IMR-90 (cell line): ENCODE data around the gene USP5. TPM values are rescaled to one million over a fixed set of nuclear protein-coding genes. Genes with fewer than 3 reads are reported as not detected.

Experiments used
- ATAC-seq: fragments of 200-7000 bp; cut with Tn5 transposase; 2 replicates; pipeline ENCODE4 v1.9.1; 2020; ENCODE audit warnings: low read depth, mild to moderate bottlenecking, moderate library complexity
- BruUV-seq: library from RNA; stranded (reverse); fragments of 400-500 nt; replicated peaks from 2 replicates; lab custom pipeline; 2021; lab: Mats Ljungman, UMichigan
- CTCF ChIA-PET: fragments of 300-600 bp; formaldehyde crosslinking; extraction: SDS; loops from one replicate; lab custom pipeline; 2021; ENCODE audit warnings: antibody characterized with exemption; lab: Yijun Ruan, JAX
- POLR2A ChIA-PET: fragments of 300-600 bp; sonication (Branson Sonifier 250); formaldehyde crosslinking; loops from one replicate; lab custom pipeline; 2022; ENCODE audit warnings: antibody characterized with exemption; ENCODE audit not compliant: unreplicated experiment; lab: Charles Lee
- DNase-seq: peaks from one replicate; pipeline ENCODE4 v3.0.0; 2013
- H2AFZ ChIP-seq: replicated peaks from 2 replicates; pipeline ENCODE3; 2013; ENCODE audit warnings: low read length, mild to moderate bottlenecking; ENCODE audit not compliant: poor library complexity
- H2AK5ac ChIP-seq: 2 replicates; pipeline ENCODE4 v1.6.1; 2013; ENCODE audit warnings: low read depth, low read length, inconsistent platforms
- H2AK9ac ChIP-seq: replicated peaks from 2 replicates; pipeline ENCODE3; 2013; ENCODE audit warnings: mild to moderate bottlenecking, low read depth, low read length, moderate library complexity; ENCODE audit not compliant: poor library complexity
- H2BK120ac ChIP-seq: 2 replicates; pipeline ENCODE4 v1.6.1; 2013; ENCODE audit warnings: low read depth, low read length, inconsistent platforms
- H2BK15ac ChIP-seq: 3 replicates; pipeline ENCODE4 v1.6.1; 2013; ENCODE audit warnings: low read depth, low read length, inconsistent platforms
- H2BK20ac ChIP-seq: 2 replicates; pipeline ENCODE4 v1.6.1; 2013; ENCODE audit warnings: low read depth, mild to moderate bottlenecking, inconsistent platforms, low read length, moderate library complexity
- H2BK5ac ChIP-seq: 2 replicates; pipeline ENCODE4 v1.6.1; 2013; ENCODE audit warnings: mild to moderate bottlenecking, low read depth, low read length, inconsistent platforms; ENCODE audit not compliant: poor library complexity, severe bottlenecking
- H3K14ac ChIP-seq: replicated peaks from 2 replicates; pipeline ENCODE4 v1.6.1; 2013; ENCODE audit warnings: low read depth, low read length, inconsistent platforms
- H3K18ac ChIP-seq: 2 replicates; pipeline ENCODE4 v1.6.1; 2013; ENCODE audit warnings: low read depth, low read length, control low read depth
- H3K23ac ChIP-seq: 2 replicates; pipeline ENCODE4 v1.6.1; 2013; ENCODE audit warnings: low read depth, low read length, inconsistent platforms
- H3K27ac ChIP-seq: 2 replicates; pipeline ENCODE4 v1.5.1; 2013; ENCODE audit warnings: mild to moderate bottlenecking, control low read depth, low read length; ENCODE audit not compliant: insufficient read depth
- H3K27me3 ChIP-seq: 2 replicates; pipeline ENCODE4 v1.6.1; 2013; ENCODE audit warnings: low read length; ENCODE audit not compliant: control insufficient read depth, insufficient read depth
- H3K36me3 ChIP-seq: 2 replicates; pipeline ENCODE4 v1.6.1; 2013; ENCODE audit warnings: low read length, mixed read lengths; ENCODE audit not compliant: control insufficient read depth, insufficient read depth
- H3K4ac ChIP-seq: 2 replicates; pipeline ENCODE4 v1.6.1; 2013; ENCODE audit warnings: low read depth, low read length, inconsistent platforms
- H3K4me1 ChIP-seq: 2 replicates; pipeline ENCODE4 v1.6.1; 2013; ENCODE audit warnings: low read length, mixed read lengths; ENCODE audit not compliant: control insufficient read depth, insufficient read depth
- H3K4me2 ChIP-seq: 2 replicates; pipeline ENCODE4 v1.6.1; 2013; ENCODE audit warnings: low read depth, mild to moderate bottlenecking, control low read depth, low read length, moderate library complexity
- H3K4me3 ChIP-seq: 2 replicates; pipeline ENCODE4 v1.5.1; 2013; ENCODE audit warnings: low read depth, mild to moderate bottlenecking, control low read depth, low read length, moderate library complexity; ENCODE audit not compliant: insufficient read depth
- H3K56ac ChIP-seq: 2 replicates; pipeline ENCODE4 v1.6.1; 2013; ENCODE audit warnings: low read length, inconsistent platforms; ENCODE audit not compliant: insufficient read depth; ENCODE audit errors: extremely low read depth
- H3K79me1 ChIP-seq, 2 experiments: 2 replicates each; pipeline ENCODE4 v1.6.1; 2013; ENCODE audit warnings: low read length in 2 of 2, inconsistent platforms in 1 of 2, low read depth in 1 of 2
- H3K9ac ChIP-seq: 2 replicates; pipeline ENCODE4 v1.6.1; 2013; ENCODE audit warnings: low read depth, low read length, control low read depth
- H3K9me1 ChIP-seq: 2 replicates; pipeline ENCODE4 v1.6.1; 2013; ENCODE audit warnings: low read length, inconsistent platforms; ENCODE audit not compliant: insufficient read depth
- H3K9me3 ChIP-seq: 2 replicates; pipeline ENCODE4 v1.6.1; 2013; ENCODE audit warnings: low read length; ENCODE audit not compliant: control insufficient read depth, insufficient read depth
- H4K20me1 ChIP-seq: 2 replicates; pipeline ENCODE4 v1.6.1; 2013; ENCODE audit warnings: low read length, inconsistent platforms; ENCODE audit not compliant: insufficient read depth
- H4K5ac ChIP-seq: 2 replicates; pipeline ENCODE4 v1.6.1; 2013; ENCODE audit warnings: mild to moderate bottlenecking, low read depth, low read length, control low read depth
- H4K8ac ChIP-seq, 2 experiments: 2 replicates each; pipeline ENCODE4 v1.6.1; 2013; ENCODE audit warnings: low read depth in 2 of 2, low read length in 2 of 2, control low read depth in 1 of 2, inconsistent platforms in 1 of 2
- H4K91ac ChIP-seq: 2 replicates; pipeline ENCODE4 v1.6.1; 2013; ENCODE audit warnings: low read depth, low read length, inconsistent platforms; ENCODE audit not compliant: insufficient read depth
- BHLHE40 ChIP-seq: fragments of 150-350 bp; IDR thresholded peaks from 2 replicates; pipeline ENCODE4 v1.6.1; 2016; ENCODE audit warnings: mild to moderate bottlenecking, low read depth, low read length
- CEBPB ChIP-seq: IDR thresholded peaks from 2 replicates; pipeline ENCODE4 v1.6.1; 2012; ENCODE audit warnings: low read depth, low read length, improper control_type of control experiment
- CHD1 ChIP-seq: IDR thresholded peaks from 2 replicates; pipeline ENCODE4 v1.6.1; 2012; ENCODE audit warnings: low read depth, low read length, improper control_type of control experiment
- FOS ChIP-seq: fragments of 150-350 bp; IDR thresholded peaks from 2 replicates; pipeline ENCODE4 v1.6.1; 2016; ENCODE audit warnings: low read depth, low read length
- MAFK ChIP-seq: IDR thresholded peaks from 2 replicates; pipeline ENCODE4 v1.6.1; 2012; ENCODE audit warnings: low read depth, low read length, improper control_type of control experiment
- MAZ ChIP-seq: IDR thresholded peaks from 2 replicates; pipeline ENCODE4 v1.6.1; 2012; ENCODE audit warnings: low read depth, mild to moderate bottlenecking, low read length, improper control_type of control experiment, moderate library complexity, borderline replicate concordance
- MXI1 ChIP-seq: IDR thresholded peaks from 2 replicates; pipeline ENCODE4 v1.6.1; 2012; ENCODE audit warnings: low read depth, mild to moderate bottlenecking, low read length, moderate library complexity, borderline replicate concordance
- POLR2A ChIP-seq: IDR thresholded peaks from 2 replicates; pipeline ENCODE4 v1.6.1; 2012; ENCODE audit warnings: mild to moderate bottlenecking, low read depth, low read length
- RAD21 ChIP-seq: IDR thresholded peaks from 2 replicates; pipeline ENCODE4 v1.6.1; 2012; ENCODE audit warnings: low read length, improper control_type of control experiment
- RCOR1 ChIP-seq: IDR thresholded peaks from 2 replicates; pipeline ENCODE4 v1.6.1; 2012; ENCODE audit warnings: mild to moderate bottlenecking, low read length, improper control_type of control experiment; ENCODE audit not compliant: insufficient replicate concordance
- RFX5 ChIP-seq: IDR thresholded peaks from 2 replicates; pipeline ENCODE4 v1.8.0; 2012; ENCODE audit warnings: low read depth, mild to moderate bottlenecking, low read length, moderate library complexity
- SMC3 ChIP-seq: fragments of 150-350 bp; IDR thresholded peaks from 2 replicates; pipeline ENCODE4 v1.6.1; 2016; ENCODE audit warnings: low read depth, mild to moderate bottlenecking, antibody characterized with exemption, low read length, moderate library complexity
- WGBS, 2 experiments: methylation state at CpG; one replicate each; pipeline versions ENCODE4 v1.1.5 to v1.1.7; 2013; ENCODE audit warnings: missing lambda C conversion rate in 2 of 2; ENCODE audit not compliant: insufficient read length in 1 of 2; ENCODE audit errors: extremely low coverage in 2 of 2; 5-methylcytosine and 5-hydroxymethylcytosine counted together
- dilution Hi-C: fragments of 300-500 bp; cut with HindIII; formaldehyde crosslinking; loops from one replicate; pipeline ENCODE4 v1.14.3; 2018; ENCODE audit warnings: low sequenced_read_pairs; ENCODE audit not compliant: unreplicated experiment
- in situ Hi-C: fragments of 300-500 bp; cut with MboI; formaldehyde crosslinking; loops from 3 replicates; pipeline ENCODE4 v1.14.3; 2019; ENCODE audit warnings: low sequenced_read_pairs, inconsistent platforms, mixed read lengths
- intact Hi-C: fragments of 100-400 bp; cut with micrococcal nuclease; formaldehyde crosslinking; loops from 2 replicates; pipeline ENCODE4 v1.10.0; 2022
- polyA plus RNA-seq, 3 experiments: library from polyadenylated mRNA; depleted of rRNA; stranded (reverse); fragments of >200 nt; gene quantifications; 2 replicates each; pipeline ENCODE4 v1.2.3, GENCODE V29; 2012; ENCODE audit warnings: low replicate concordance in 1 of 3
- total RNA-seq: library from RNA; depleted of rRNA; stranded (reverse); fragments of >200 nt; gene quantifications from 2 replicates; pipeline ENCODE4 v1.2.3, GENCODE V29; 2012
- TF ChIP-seq, protein P1 (sequence below): fragments of 150-350 bp; IDR thresholded peaks from 2 replicates; pipeline ENCODE4 v1.6.1; 2016; ENCODE audit warnings: low read depth, mild to moderate bottlenecking, low read length, moderate library complexity, borderline replicate concordance
- TF ChIP-seq, protein P2 (sequence below): conservative IDR thresholded peaks from 2 replicates; pipeline ENCODE4 v1.5.1; 2012; ENCODE audit warnings: mild to moderate bottlenecking, low read depth, low read length, improper control_type of control experiment
- TF ChIP-seq, protein P3 (sequence below): fragments of 150-350 bp; IDR thresholded peaks from 2 replicates; pipeline ENCODE4 v1.6.1; 2017; ENCODE audit warnings: mild to moderate bottlenecking, antibody characterized with exemption, low read length, low read depth

USP5 gene
- total and polyA plus RNA-seq, 2 of the 4 experiments (the other 2 are of a cell fraction) = 69.7 to 125 TPM

DNA sequence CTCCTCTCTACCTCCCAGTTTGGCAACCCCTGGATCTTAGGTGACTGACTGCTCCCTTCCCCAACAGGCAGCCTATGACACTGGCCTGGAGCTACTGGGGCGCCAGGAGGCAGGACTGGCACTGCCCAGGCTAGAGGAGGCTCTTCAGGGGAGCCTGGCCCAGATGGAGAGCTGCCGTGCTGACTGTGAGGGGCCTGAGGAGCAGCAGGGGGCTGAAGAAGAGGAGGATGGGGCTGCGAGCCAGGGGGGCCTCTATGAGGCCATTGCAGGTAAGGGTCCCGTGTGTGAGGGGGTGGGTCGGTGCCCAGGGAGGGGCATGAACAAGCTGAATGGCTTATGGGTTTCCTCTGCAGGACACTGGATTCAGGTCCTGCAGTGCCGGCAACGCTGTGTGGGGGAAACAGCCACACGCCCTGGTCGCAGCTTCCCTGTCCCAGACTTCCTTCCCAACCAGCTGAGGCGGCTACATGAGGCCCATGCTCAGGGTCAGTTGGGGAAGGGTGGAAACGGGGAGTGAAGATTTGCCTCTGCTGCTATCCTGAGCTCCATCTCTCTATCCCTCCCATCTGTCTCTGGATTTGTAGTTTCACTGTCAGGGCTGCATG lies 21.6 kb upstream of the USP5 start:
- Histone ChIP-seq H3K23ac (peak overlapping the region; percentile 86; the same call in 1 of the 2 replicates), H2BK15ac (no peak overlapping the region), H3K4me3 (no peak overlapping the region), H3K4ac (peak overlapping the region; percentile 66), H4K5ac (peak overlapping the region; percentile 4; the same call in 1 of the 2 replicates), H3K18ac (no peak overlapping the region), H2BK120ac (no peak overlapping the region), H3K27ac (no peak overlapping the region), H4K20me1 (peaks cover 9% of the 10 kb centered on the region), H4K8ac (peak overlapping the region in 1 of 2 experiments; percentile 70; a peak in 2 of 4 replicates), H3K14ac (peak overlapping the region; percentile 41), H2BK20ac (no peak overlapping the region), H3K79me1 (peaks cover 17 to 69% of the 10 kb centered on the region in 2 experiments), H3K9me1 (peaks cover 6% of the 10 kb centered on the region; the same call in 1 of the 2 replicates), H2BK5ac (no peak overlapping the region), H4K91ac (no peak overlapping the region), H3K27me3 (no peaks in the 10 kb centered on the region), H3K36me3 (peaks cover 33% of the 10 kb centered on the region), H2AK5ac (peak overlapping the region; percentile 94; the same call in 1 of the 2 replicates), H3K4me1 (peaks cover 10% of the 10 kb centered on the region), H2AK9ac (peak overlapping the region; percentile 87), H3K56ac (no peak overlapping the region), H2AFZ (peak overlapping the region; percentile 5), H3K9ac (peak overlapping the region; percentile 92), H3K4me2 (peak overlapping the region; percentile 85; the same call in 1 of the 2 replicates), H3K9me3 (no peaks in the 10 kb centered on the region)
- DNase-seq (no peak), ATAC-seq (no peak)
- ChIA-PET POLR2A (interaction anchor here (1.1 to 1.4 kb wide), 2 partner anchors 21 to 37 kb away, joined by 3 to 5 read pairs; partner anchors contain the start of genes CDCA3 and TPI1), CTCF (no interaction called here)
- no TSS peak for BruUV-seq
- WGBS, 2 experiments = no CpG with 5 or more reads among the region's 11 CpGs
- TF ChIP-seq BHLHE40 (no peak), POLR2A (no peak), CHD1 (no peak), MXI1 (no peak), FOS (no peak), RCOR1 (no peak), MAZ (no peak), RAD21 (no peak), RFX5 (no peak), SMC3 (no peak), MAFK (no peak), CEBPB (no peak)
- TF ChIP-seq, protein P1, sequence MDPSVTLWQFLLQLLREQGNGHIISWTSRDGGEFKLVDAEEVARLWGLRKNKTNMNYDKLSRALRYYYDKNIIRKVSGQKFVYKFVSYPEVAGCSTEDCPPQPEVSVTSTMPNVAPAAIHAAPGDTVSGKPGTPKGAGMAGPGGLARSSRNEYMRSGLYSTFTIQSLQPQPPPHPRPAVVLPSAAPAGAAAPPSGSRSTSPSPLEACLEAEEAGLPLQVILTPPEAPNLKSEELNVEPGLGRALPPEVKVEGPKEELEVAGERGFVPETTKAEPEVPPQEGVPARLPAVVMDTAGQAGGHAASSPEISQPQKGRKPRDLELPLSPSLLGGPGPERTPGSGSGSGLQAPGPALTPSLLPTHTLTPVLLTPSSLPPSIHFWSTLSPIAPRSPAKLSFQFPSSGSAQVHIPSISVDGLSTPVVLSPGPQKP = no peak
- TF ChIP-seq, protein P2, sequence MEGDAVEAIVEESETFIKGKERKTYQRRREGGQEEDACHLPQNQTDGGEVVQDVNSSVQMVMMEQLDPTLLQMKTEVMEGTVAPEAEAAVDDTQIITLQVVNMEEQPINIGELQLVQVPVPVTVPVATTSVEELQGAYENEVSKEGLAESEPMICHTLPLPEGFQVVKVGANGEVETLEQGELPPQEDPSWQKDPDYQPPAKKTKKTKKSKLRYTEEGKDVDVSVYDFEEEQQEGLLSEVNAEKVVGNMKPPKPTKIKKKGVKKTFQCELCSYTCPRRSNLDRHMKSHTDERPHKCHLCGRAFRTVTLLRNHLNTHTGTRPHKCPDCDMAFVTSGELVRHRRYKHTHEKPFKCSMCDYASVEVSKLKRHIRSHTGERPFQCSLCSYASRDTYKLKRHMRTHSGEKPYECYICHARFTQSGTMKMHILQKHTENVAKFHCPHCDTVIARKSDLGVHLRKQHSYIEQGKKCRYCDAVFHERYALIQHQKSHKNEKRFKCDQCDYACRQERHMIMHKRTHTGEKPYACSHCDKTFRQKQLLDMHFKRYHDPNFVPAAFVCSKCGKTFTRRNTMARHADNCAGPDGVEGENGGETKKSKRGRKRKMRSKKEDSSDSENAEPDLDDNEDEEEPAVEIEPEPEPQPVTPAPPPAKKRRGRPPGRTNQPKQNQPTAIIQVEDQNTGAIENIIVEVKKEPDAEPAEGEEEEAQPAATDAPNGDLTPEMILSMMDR = no peak
- TF ChIP-seq, protein P3, sequence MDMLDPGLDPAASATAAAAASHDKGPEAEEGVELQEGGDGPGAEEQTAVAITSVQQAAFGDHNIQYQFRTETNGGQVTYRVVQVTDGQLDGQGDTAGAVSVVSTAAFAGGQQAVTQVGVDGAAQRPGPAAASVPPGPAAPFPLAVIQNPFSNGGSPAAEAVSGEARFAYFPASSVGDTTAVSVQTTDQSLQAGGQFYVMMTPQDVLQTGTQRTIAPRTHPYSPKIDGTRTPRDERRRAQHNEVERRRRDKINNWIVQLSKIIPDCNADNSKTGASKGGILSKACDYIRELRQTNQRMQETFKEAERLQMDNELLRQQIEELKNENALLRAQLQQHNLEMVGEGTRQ = no peak
- in situ Hi-C loops (no loop called here), intact Hi-C loops (no loop called here), dilution Hi-C loops (no loop called here)
